Nephron (organoid): ENCODE measurements around the gene ERGIC1.

Source experiments
- H3K27ac Mint-ChIP-seq, 3 experiments: 2 replicates each; pipeline ENCODE4 v1.8.0; 2020; ENCODE audit warnings: mixed read lengths in 3 of 3, mild to moderate bottlenecking in 2 of 3, moderate library complexity in 1 of 3
- H3K27me3 Mint-ChIP-seq: 2 replicates; pipeline ENCODE4 v1.8.0; 2021; ENCODE audit warnings: low read depth, mild to moderate bottlenecking, moderate library complexity, mixed read lengths
- H3K36me3 Mint-ChIP-seq: 2 replicates; pipeline ENCODE4 v1.8.0; 2020; ENCODE audit warnings: low read depth, mixed read lengths
- H3K4me1 Mint-ChIP-seq: 2 replicates; pipeline ENCODE4 v1.8.0; 2020; ENCODE audit warnings: mixed read lengths
- H3K4me3 Mint-ChIP-seq, 3 experiments: 2 replicates each; pipeline ENCODE4 v1.8.0; 2020; ENCODE audit warnings: mild to moderate bottlenecking in 3 of 3, mixed read lengths in 3 of 3, moderate library complexity in 2 of 3
- H3K9me3 Mint-ChIP-seq: 2 replicates; pipeline ENCODE4 v1.8.0; 2020; ENCODE audit warnings: mixed read lengths
- CTCF ChIP-seq, 3 experiments: fragments of 200-600 bp; sonication (generic); IDR thresholded peaks; one replicate each; pipeline ENCODE4 v1.5.0; 2021; ENCODE audit warnings: antibody characterized with exemption in 3 of 3; ENCODE audit not compliant: unreplicated experiment in 3 of 3

Gene ERGIC1

GRCh38 chr5:172878933-172879752, 45.1 kb downstream of the ERGIC1 start:
- no peaks in the 10 kb centered on the region for H3K9me3 Mint-ChIP-seq
- H3K27me3 Mint-ChIP-seq: peaks cover 4% of the 10 kb centered on the region
- TF ChIP-seq CTCF (IDR thresholded peaks at IDR 0.05; ENCODE audit: unreplicated experiment in 3 of 3): no peak
- peaks cover 23% of the 10 kb centered on the region for H3K4me1 Mint-ChIP-seq
- H3K27ac Mint-ChIP-seq: peak overlapping the region; percentile 41 to 61 (median 60)
- H3K4me3 Mint-ChIP-seq: no peak overlapping the region
- H3K36me3 Mint-ChIP-seq: peaks cover 20% of the 10 kb centered on the region

DNA sequence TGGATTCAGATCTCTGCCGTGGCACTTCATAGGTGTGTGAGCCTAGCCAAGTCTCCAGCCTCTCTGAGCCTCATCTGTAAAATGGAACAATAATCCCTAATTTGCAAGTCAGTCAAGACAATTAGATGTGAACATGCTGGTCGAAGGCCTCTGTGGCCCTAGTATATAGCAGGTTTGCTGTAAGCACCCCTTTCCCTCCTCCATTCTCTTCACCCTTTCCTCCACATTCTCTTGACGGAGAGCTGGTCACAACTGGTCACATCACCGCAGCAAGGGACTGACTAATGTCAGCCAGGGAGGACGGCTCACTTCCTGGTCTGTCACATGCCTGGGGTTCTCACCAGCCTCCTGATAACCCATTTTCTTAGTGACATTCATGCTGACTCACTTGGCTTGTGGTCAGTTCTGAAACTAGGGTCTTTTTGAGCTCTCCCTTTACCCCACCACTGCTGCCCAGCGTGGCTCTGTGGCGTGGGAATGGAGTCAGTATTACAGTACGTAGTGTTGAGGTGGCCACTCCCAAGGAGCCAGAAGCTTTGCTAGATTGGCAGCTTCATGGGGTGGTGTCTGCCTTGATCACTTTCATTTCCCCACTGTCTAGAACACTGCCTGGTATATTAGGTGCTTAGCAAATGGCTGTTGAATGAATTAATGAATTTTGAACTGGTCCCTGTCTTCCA, 47.8 kb downstream of the ERGIC1 start:
- no peak overlapping the region for H3K27ac Mint-ChIP-seq
- TF ChIP-seq CTCF (IDR thresholded peaks at IDR 0.05; ENCODE audit: unreplicated experiment in 3 of 3): no peak
- H3K27me3 Mint-ChIP-seq: peaks cover 4% of the 10 kb centered on the region
- peaks cover 31% of the 10 kb centered on the region for H3K36me3 Mint-ChIP-seq
- H3K4me1 Mint-ChIP-seq: peaks cover 28% of the 10 kb centered on the region
- H3K4me3 Mint-ChIP-seq: no peak overlapping the region
- no peaks in the 10 kb centered on the region for H3K9me3 Mint-ChIP-seq

GRCh38 chr5:172883066-172883465, 49.0 kb downstream of the ERGIC1 start:
- peaks cover 37% of the 10 kb centered on the region for H3K36me3 Mint-ChIP-seq
- no peaks in the 10 kb centered on the region for H3K9me3 Mint-ChIP-seq
- no peak overlapping the region for H3K27ac Mint-ChIP-seq
- H3K27me3 Mint-ChIP-seq: peaks cover 4% of the 10 kb centered on the region
- H3K4me3 Mint-ChIP-seq: no peak overlapping the region
- H3K4me1 Mint-ChIP-seq: peaks cover 32% of the 10 kb centered on the region
- no peak for TF ChIP-seq CTCF (IDR thresholded peaks at IDR 0.05; ENCODE audit: unreplicated experiment in 3 of 3)

DNA sequence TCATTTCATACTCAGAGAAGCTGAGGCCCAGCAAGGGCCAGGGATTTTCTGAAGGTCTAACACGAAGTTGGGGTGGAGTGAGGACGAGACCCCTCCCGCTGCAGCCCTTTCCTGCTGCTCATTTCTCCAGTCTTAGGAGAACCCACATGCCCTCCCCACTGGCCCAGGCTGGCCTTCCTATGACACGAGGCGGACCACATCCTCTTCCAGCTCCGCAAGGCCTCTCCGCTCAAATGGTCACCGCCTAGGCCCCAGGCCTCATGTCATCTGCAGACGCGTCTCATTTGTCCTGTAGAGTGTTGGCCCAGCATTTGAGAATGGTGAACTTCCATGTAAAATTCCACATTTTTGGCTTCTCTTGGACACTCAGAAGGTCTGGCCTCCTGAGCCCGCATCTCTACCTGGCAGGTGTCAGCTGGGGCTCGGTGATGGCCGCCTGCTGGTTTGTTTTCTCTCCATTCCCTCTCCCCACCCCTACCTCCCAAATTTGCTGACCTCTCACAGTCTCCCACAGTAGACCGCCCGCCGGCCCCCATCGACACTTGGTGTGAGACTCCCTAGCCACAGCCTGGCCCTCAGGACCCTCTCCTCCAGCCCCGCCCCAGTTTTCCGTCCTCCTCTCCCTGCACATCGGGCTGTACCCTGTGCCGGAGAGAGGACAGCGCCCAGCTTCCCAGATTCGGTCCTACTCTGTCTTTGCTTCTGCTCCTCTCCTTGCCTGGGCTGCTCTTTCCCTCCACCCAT, 51.7 kb downstream of the ERGIC1 start:
- H3K4me3 Mint-ChIP-seq: no peak overlapping the region
- peaks cover 48% of the 10 kb centered on the region for H3K36me3 Mint-ChIP-seq
- peak overlapping the region; percentile 25 to 99 (median 96) for H3K27ac Mint-ChIP-seq
- H3K4me1 Mint-ChIP-seq: peaks cover 20% of the 10 kb centered on the region
- no peaks in the 10 kb centered on the region for H3K27me3 Mint-ChIP-seq
- no peak for TF ChIP-seq CTCF (IDR thresholded peaks at IDR 0.05; ENCODE audit: unreplicated experiment in 3 of 3)
- no peaks in the 10 kb centered on the region for H3K9me3 Mint-ChIP-seq

GRCh38 chr5:172886476-172886875, 52.4 kb downstream of the ERGIC1 start:
- Mint-ChIP-seq H3K36me3 (peaks cover 48% of the 10 kb centered on the region), H3K27me3 (no peaks in the 10 kb centered on the region), H3K4me1 (peaks cover 20% of the 10 kb centered on the region), H3K9me3 (no peaks in the 10 kb centered on the region), H3K4me3 (no peak overlapping the region), H3K27ac (peak overlapping the region; percentile 94 to 99 (median 96))
- no peak for TF ChIP-seq CTCF (IDR thresholded peaks at IDR 0.05; ENCODE audit: unreplicated experiment in 3 of 3)
